GM23338 (cell line): Measurements from ENCODE around the gene ITPKA. TPM values are rescaled to one million over a fixed set of nuclear protein-coding genes. Genes with fewer than 3 reads are reported as not detected.

ENCODE experiments used
- ATAC-seq: fragments of 200-7000 bp; cut with Tn5 transposase; 3 replicates; pipeline ENCODE4 v1.9.1; 2020
- DNase-seq: peaks from one replicate; pipeline ENCODE4 v3.0.0-alpha.2; 2015; ENCODE audit warnings: low spot score
- H2AFZ ChIP-seq: fragments of 200-600 bp; sonication (generic); 2 replicates; pipeline ENCODE4 v1.8.0; 2016; ENCODE audit warnings: antibody characterized with exemption, mild to moderate bottlenecking, moderate library complexity
- H3F3A ChIP-seq: fragments of 200-600 bp; sonication (generic); replicated peaks from 2 replicates; pipeline ENCODE4 v1.8.0; 2017; ENCODE audit warnings: antibody characterized with exemption, mixed run types, low read depth
- H3K27ac ChIP-seq: fragments of 200-600 bp; sonication (generic); 2 replicates; pipeline ENCODE4 v1.6.1; 2016; ENCODE audit warnings: low read depth
- H3K27me3 ChIP-seq: fragments of 200-600 bp; sonication (generic); 2 replicates; pipeline ENCODE4 v1.8.0; 2016; ENCODE audit warnings: mild to moderate bottlenecking, mixed run types, moderate library complexity; ENCODE audit not compliant: insufficient read depth
- H3K36me3 ChIP-seq: fragments of 200-600 bp; sonication (generic); 2 replicates; pipeline ENCODE4 v1.8.0; 2016; ENCODE audit warnings: mild to moderate bottlenecking; ENCODE audit not compliant: insufficient read depth
- H3K4me1 ChIP-seq: fragments of 200-600 bp; sonication (generic); 2 replicates; pipeline ENCODE4 v1.8.0; 2016; ENCODE audit warnings: mild to moderate bottlenecking, moderate library complexity; ENCODE audit not compliant: insufficient read depth
- H3K4me2 ChIP-seq: fragments of 200-600 bp; sonication (generic); 2 replicates; pipeline ENCODE4 v1.7.1; 2017; ENCODE audit warnings: mixed run types
- H3K4me3 ChIP-seq: fragments of 200-600 bp; sonication (generic); 2 replicates; pipeline ENCODE4 v1.6.1; 2016; ENCODE audit warnings: mixed run types
- H3K79me2 ChIP-seq: fragments of 200-600 bp; sonication (generic); replicated peaks from 2 replicates; pipeline ENCODE4 v1.8.0; 2017; ENCODE audit warnings: mild to moderate bottlenecking; ENCODE audit not compliant: insufficient read depth
- H3K9me2 ChIP-seq: fragments of 200-600 bp; sonication (generic); 2 replicates; pipeline ENCODE4 v1.8.0; 2017; ENCODE audit not compliant: insufficient read depth
- H4K20me1 ChIP-seq: fragments of 200-600 bp; sonication (generic); replicated peaks from 2 replicates; pipeline ENCODE4 v1.8.0; 2017; ENCODE audit warnings: mild to moderate bottlenecking; ENCODE audit not compliant: insufficient read depth
- H3K27ac Mint-ChIP-seq: 2 replicates; pipeline ENCODE4 v1.8.0; 2020; ENCODE audit warnings: inconsistent platforms, mild to moderate bottlenecking, moderate library complexity, mixed read lengths
- H3K27me3 Mint-ChIP-seq: 3 replicates; pipeline ENCODE4 v1.8.0; 2022; ENCODE audit warnings: low read depth, mild to moderate bottlenecking, moderate library complexity, mixed read lengths, inconsistent platforms; ENCODE audit not compliant: insufficient read depth, poor library complexity
- H3K36me3 Mint-ChIP-seq: 3 replicates; pipeline ENCODE4 v1.8.0; 2021; ENCODE audit warnings: low read depth, mild to moderate bottlenecking, inconsistent platforms, moderate library complexity, mixed read lengths
- H3K4me1 Mint-ChIP-seq: 3 replicates; pipeline ENCODE4 v1.8.0; 2020; ENCODE audit warnings: mild to moderate bottlenecking, inconsistent platforms, mixed read lengths
- H3K4me3 Mint-ChIP-seq: 3 replicates; pipeline ENCODE4 v1.8.0; 2021; ENCODE audit warnings: moderate library complexity, mild to moderate bottlenecking, inconsistent platforms, mixed read lengths
- H3K9me3 Mint-ChIP-seq: 3 replicates; pipeline ENCODE4 v1.8.0; 2020; ENCODE audit warnings: moderate library complexity, mild to moderate bottlenecking, inconsistent platforms, mixed read lengths
- CREB1 ChIP-seq: fragments of 250-450 bp; sonication (Bioruptor Pico); IDR thresholded peaks from 2 replicates; pipeline ENCODE4 v1.5.0; 2020; ENCODE audit warnings: low read depth, mild to moderate bottlenecking, moderate library complexity
- EZH2 ChIP-seq: fragments of 200-600 bp; sonication (generic); IDR thresholded peaks from one replicate; pipeline ENCODE4 v1.8.0; 2017; ENCODE audit warnings: antibody characterized with exemption, mild to moderate bottlenecking, low read depth; ENCODE audit not compliant: unreplicated experiment
- EZH2phosphoT487 ChIP-seq: fragments of 200-600 bp; sonication (generic); IDR thresholded peaks from one replicate; pipeline ENCODE4 v1.8.1; 2018; ENCODE audit warnings: antibody characterized with exemption; ENCODE audit not compliant: unreplicated experiment
- JUNB ChIP-seq: IDR thresholded peaks from one replicate; pipeline ENCODE4 v1.6.1; 2016; ENCODE audit warnings: antibody characterized with exemption; ENCODE audit not compliant: unreplicated experiment
- NANOG ChIP-seq: IDR thresholded peaks from 2 replicates; pipeline ENCODE4 v1.6.1; 2016; ENCODE audit warnings: antibody characterized with exemption, borderline replicate concordance
- POLR2AphosphoS5 ChIP-seq: IDR thresholded peaks from 2 replicates; pipeline ENCODE4 v1.6.1; 2016; ENCODE audit warnings: antibody characterized with exemption, low read depth
- STAT1 ChIP-seq: IDR thresholded peaks from one replicate; pipeline ENCODE4 v1.6.1; 2016; ENCODE audit warnings: antibody characterized with exemption; ENCODE audit not compliant: unreplicated experiment
- ZNF114 ChIP-seq: fragments of 250-450 bp; sonication (Bioruptor Pico); IDR thresholded peaks from 2 replicates; pipeline ENCODE4 v1.5.0; 2020; ENCODE audit warnings: mild to moderate bottlenecking, moderate library complexity
- ZNF331 ChIP-seq: fragments of 250-450 bp; sonication (Bioruptor Pico); IDR thresholded peaks from 2 replicates; pipeline ENCODE4 v1.5.0; 2020; ENCODE audit warnings: low read depth, mild to moderate bottlenecking, moderate library complexity
- polyA plus RNA-seq: library from polyadenylated mRNA; unstranded; fragments of >200 nt; fragmentation: Nextera tagmentation; extraction: Ambion mirVana; gene quantifications from 2 replicates; pipeline ENCODE4 v1.2.1, GENCODE V29; 2016
- total RNA-seq: library from RNA; depleted of rRNA; stranded (reverse); fragments of >200 nt; shearing (Covaris generic); gene quantifications from 2 replicates; pipeline ENCODE4 v1.2.3, GENCODE V29; 2014
- TF ChIP-seq, protein P1 (sequence below): fragments of 250-450 bp; sonication (Bioruptor Pico); IDR thresholded peaks from 2 replicates; pipeline ENCODE4 v1.5.0; 2020; ENCODE audit warnings: mild to moderate bottlenecking, moderate library complexity
- TF ChIP-seq, protein P2 (sequence below): IDR thresholded peaks from one replicate; pipeline ENCODE4 v1.6.1; 2018; ENCODE audit warnings: antibody characterized with exemption; ENCODE audit not compliant: unreplicated experiment

The ITPKA gene
- total and polyA plus RNA-seq, 2 experiments from 2014 or later, result 0.55 to 2.1 TPM

DNA sequence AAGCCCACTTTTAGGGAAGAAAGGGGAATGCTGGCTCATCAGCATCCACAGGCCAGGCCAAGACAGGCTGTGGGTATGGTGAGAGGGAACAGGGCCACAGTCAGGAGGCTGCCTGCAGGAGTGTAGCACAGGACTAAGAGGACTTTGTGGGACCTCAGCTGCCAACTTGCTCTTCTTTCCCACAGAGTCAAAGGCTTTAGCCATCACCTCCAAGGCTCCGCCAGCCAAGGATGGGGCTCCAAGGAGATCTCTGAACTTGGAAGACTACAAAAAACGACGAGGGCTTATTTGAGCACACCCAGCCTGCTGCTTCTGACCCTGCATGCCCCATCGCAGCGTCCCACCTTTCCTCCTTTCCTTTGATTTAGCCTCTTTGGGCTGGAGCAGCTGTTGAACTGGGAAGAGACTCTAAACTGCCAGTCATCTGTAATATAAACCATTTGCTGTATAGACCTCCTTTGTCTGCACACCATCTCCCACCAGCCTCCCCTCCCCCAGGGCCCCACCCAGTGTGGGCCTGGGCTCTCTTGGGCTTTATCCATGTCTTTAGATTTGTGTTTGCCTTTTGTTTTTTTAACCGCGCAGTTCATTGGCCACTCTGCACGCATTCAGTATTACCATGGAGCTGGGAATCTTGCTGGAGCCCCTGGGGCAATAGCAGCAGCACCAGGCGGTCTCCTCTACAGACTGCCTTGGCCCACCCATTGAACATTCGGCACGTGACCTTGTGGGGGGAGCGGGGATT, 13.1 kb upstream of the ITPKA start:
- H3K4me2 ChIP-seq, result no peak overlapping the region
- no peaks in the 10 kb centered on the region for H3K9me3 Mint-ChIP-seq
- no peaks in the 10 kb centered on the region for H3K4me1 ChIP-seq
- H2AFZ ChIP-seq, result no peak overlapping the region
- ATAC-seq, result no peak
- no peaks in the 10 kb centered on the region for H3K9me2 ChIP-seq
- DNase-seq, result no peak
- no peak for TF ChIP-seq JUNB
- peaks cover 61% of the 10 kb centered on the region for H3K36me3 Mint-ChIP-seq
- 0 out of 2 replicates have a peak, but pooled peaks cover 6% of the 10 kb centered on the region for H4K20me1 ChIP-seq
- no peaks in the 10 kb centered on the region for H3F3A ChIP-seq
- H3K27me3 Mint-ChIP-seq, result peaks cover 14% of the 10 kb centered on the region
- H3K27me3 ChIP-seq, result no peaks in the 10 kb centered on the region
- H3K27ac Mint-ChIP-seq, result no peak overlapping the region
- H3K4me3 ChIP-seq, result no peak overlapping the region
- H3K27ac ChIP-seq, result no peak overlapping the region
- H3K36me3 ChIP-seq, result peaks cover 38% of the 10 kb centered on the region
- no peaks in the 10 kb centered on the region for H3K4me1 Mint-ChIP-seq
- H3K4me3 Mint-ChIP-seq, result no peak overlapping the region
- H3K79me2 ChIP-seq, result no peaks in the 10 kb centered on the region

DNA sequence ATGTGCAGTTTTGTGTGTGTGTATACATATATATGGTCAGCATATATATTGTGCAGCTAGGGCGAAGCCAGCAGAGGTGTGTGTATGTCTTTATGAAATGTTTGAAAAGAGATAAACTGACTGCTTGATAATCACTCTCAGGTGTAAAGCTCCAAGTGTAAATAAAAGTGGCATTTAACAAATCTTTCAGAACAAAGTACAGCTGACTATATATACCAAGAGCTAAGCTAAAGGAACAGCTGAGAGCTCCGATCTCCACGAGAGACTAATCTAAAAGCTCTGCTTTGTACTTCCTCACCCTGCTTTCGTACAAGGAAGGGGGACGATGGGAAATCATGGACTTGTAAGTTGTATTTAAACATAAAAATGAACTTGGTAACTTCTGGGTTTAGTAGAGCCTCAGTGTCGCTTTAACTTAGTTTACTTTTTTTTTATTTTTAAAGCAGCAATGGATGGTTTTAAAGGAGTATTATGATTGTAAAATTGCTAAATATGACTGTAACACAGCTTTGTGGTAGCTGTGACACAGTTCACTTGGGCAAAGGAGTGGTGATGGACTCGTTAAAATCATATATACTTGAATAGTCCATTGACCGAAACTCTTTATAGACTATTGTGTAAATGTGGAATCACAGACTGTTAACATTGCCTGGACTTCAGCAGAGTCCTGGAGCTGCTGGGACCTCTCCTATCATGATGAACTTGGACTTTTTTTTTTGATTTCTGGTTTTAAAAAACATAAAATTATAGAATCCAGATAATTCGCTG, 11.4 kb upstream of the ITPKA start:
- H3K36me3 Mint-ChIP-seq, result peaks cover 44% of the 10 kb centered on the region
- peaks cover 22% of the 10 kb centered on the region for H3K36me3 ChIP-seq
- no peak for ATAC-seq

More for the DNA sequence above, 11.4 kb upstream of the ITPKA start:
- Histone ChIP-seq H4K20me1 (0 out of 2 replicates have a peak, but pooled peaks cover 6% of the 10 kb centered on the region), H2AFZ (no peak overlapping the region), H3K27me3 (no peaks in the 10 kb centered on the region), H3F3A (no peaks in the 10 kb centered on the region), H3K4me2 (no peak overlapping the region), H3K4me3 (no peak overlapping the region), H3K9me2 (no peaks in the 10 kb centered on the region), H3K4me1 (no peaks in the 10 kb centered on the region), H3K27ac (no peak overlapping the region), H3K79me2 (no peaks in the 10 kb centered on the region)
- Mint-ChIP-seq H3K9me3 (no peaks in the 10 kb centered on the region), H3K27me3 (peaks cover 19% of the 10 kb centered on the region), H3K4me3 (no peak overlapping the region), H3K4me1 (no peaks in the 10 kb centered on the region), H3K27ac (no peak overlapping the region)
- no peak for TF ChIP-seq ZNF114 (CRISPR knock-in tag)
- TF ChIP-seq EZH2phosphoT487, result no peak
- no peak for TF ChIP-seq EZH2
- no peak for TF ChIP-seq POLR2AphosphoS5
- no peak for TF ChIP-seq NANOG
- no peak for TF ChIP-seq JUNB
- TF ChIP-seq ZNF331 (CRISPR knock-in tag), result no peak
- no peak for TF ChIP-seq STAT1
- TF ChIP-seq, protein P1, sequence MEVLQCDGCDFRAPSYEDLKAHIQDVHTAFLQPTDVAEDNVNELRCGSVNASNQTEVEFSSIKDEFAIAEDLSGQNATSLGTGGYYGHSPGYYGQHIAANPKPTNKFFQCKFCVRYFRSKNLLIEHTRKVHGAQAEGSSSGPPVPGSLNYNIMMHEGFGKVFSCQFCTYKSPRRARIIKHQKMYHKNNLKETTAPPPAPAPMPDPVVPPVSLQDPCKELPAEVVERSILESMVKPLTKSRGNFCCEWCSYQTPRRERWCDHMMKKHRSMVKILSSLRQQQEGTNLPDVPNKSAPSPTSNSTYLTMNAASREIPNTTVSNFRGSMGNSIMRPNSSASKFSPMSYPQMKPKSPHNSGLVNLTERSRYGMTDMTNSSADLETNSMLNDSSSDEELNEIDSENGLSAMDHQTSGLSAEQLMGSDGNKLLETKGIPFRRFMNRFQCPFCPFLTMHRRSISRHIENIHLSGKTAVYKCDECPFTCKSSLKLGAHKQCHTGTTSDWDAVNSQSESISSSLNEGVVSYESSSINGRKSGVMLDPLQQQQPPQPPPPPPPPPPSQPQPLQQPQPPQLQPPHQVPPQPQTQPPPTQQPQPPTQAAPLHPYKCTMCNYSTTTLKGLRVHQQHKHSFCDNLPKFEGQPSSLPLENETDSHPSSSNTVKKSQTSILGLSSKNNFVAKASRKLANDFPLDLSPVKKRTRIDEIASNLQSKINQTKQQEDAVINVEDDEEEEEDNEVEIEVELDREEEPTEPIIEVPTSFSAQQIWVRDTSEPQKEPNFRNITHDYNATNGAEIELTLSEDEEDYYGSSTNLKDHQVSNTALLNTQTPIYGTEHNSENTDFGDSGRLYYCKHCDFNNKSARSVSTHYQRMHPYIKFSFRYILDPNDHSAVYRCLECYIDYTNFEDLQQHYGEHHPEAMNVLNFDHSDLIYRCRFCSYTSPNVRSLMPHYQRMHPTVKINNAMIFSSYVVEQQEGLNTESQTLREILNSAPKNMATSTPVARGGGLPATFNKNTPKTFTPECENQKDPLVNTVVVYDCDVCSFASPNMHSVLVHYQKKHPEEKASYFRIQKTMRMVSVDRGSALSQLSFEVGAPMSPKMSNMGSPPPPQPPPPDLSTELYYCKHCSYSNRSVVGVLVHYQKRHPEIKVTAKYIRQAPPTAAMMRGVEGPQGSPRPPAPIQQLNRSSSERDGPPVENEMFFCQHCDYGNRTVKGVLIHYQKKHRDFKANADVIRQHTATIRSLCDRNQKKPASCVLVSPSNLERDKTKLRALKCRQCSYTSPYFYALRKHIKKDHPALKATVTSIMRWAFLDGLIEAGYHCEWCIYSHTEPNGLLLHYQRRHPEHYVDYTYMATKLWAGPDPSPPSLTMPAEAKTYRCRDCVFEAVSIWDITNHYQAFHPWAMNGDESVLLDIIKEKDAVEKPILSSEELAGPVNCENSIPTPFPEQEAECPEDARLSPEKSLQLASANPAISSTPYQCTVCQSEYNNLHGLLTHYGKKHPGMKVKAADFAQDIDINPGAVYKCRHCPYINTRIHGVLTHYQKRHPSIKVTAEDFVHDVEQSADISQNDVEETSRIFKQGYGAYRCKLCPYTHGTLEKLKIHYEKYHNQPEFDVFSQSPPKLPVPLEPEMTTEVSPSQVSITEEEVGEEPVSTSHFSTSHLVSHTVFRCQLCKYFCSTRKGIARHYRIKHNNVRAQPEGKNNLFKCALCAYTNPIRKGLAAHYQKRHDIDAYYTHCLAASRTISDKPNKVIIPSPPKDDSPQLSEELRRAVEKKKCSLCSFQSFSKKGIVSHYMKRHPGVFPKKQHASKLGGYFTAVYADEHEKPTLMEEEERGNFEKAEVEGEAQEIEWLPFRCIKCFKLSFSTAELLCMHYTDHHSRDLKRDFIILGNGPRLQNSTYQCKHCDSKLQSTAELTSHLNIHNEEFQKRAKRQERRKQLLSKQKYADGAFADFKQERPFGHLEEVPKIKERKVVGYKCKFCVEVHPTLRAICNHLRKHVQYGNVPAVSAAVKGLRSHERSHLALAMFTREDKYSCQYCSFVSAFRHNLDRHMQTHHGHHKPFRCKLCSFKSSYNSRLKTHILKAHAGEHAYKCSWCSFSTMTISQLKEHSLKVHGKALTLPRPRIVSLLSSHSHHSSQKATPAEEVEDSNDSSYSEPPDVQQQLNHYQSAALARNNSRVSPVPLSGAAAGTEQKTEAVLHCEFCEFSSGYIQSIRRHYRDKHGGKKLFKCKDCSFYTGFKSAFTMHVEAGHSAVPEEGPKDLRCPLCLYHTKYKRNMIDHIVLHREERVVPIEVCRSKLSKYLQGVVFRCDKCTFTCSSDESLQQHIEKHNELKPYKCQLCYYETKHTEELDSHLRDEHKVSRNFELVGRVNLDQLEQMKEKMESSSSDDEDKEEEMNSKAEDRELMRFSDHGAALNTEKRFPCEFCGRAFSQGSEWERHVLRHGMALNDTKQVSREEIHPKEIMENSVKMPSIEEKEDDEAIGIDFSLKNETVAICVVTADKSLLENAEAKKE (CRISPR knock-in tag), result no peak
- TF ChIP-seq CREB1 (CRISPR knock-in tag), result no peak
- TF ChIP-seq, protein P2, sequence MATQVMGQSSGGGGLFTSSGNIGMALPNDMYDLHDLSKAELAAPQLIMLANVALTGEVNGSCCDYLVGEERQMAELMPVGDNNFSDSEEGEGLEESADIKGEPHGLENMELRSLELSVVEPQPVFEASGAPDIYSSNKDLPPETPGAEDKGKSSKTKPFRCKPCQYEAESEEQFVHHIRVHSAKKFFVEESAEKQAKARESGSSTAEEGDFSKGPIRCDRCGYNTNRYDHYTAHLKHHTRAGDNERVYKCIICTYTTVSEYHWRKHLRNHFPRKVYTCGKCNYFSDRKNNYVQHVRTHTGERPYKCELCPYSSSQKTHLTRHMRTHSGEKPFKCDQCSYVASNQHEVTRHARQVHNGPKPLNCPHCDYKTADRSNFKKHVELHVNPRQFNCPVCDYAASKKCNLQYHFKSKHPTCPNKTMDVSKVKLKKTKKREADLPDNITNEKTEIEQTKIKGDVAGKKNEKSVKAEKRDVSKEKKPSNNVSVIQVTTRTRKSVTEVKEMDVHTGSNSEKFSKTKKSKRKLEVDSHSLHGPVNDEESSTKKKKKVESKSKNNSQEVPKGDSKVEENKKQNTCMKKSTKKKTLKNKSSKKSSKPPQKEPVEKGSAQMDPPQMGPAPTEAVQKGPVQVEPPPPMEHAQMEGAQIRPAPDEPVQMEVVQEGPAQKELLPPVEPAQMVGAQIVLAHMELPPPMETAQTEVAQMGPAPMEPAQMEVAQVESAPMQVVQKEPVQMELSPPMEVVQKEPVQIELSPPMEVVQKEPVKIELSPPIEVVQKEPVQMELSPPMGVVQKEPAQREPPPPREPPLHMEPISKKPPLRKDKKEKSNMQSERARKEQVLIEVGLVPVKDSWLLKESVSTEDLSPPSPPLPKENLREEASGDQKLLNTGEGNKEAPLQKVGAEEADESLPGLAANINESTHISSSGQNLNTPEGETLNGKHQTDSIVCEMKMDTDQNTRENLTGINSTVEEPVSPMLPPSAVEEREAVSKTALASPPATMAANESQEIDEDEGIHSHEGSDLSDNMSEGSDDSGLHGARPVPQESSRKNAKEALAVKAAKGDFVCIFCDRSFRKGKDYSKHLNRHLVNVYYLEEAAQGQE, result no peak
- DNase-seq, result no peak
